HUES6 (cell line): ENCODE results near the gene STK39.

Experiments used
- H3K27ac ChIP-seq: 2 replicates; pipeline ENCODE4 v1.7.0; 2013; ENCODE audit warnings: low read depth, mild to moderate bottlenecking, low read length, inconsistent platforms
- H3K27me3 ChIP-seq: 2 replicates; pipeline ENCODE4 v1.6.1; 2013; ENCODE audit warnings: low read length; ENCODE audit not compliant: control insufficient read depth, insufficient read depth
- H3K36me3 ChIP-seq: 2 replicates; pipeline ENCODE4 v1.6.1; 2013; ENCODE audit warnings: low read length; ENCODE audit not compliant: control insufficient read depth, insufficient read depth
- H3K4me1 ChIP-seq: 2 replicates; pipeline ENCODE4 v1.6.1; 2013; ENCODE audit warnings: low read length; ENCODE audit not compliant: control insufficient read depth, insufficient read depth
- H3K4me3 ChIP-seq: 2 replicates; pipeline ENCODE4 v1.5.1; 2013; ENCODE audit warnings: low read depth, low read length
- H3K9ac ChIP-seq: one replicate; pipeline ENCODE4 v1.6.1; 2013; ENCODE audit warnings: mild to moderate bottlenecking, low read length
- H3K9me3 ChIP-seq: 2 replicates; pipeline ENCODE4 v1.6.1; 2013; ENCODE audit warnings: low read depth, low read length; ENCODE audit not compliant: control insufficient read depth, insufficient read depth

The STK39 gene

DNA sequence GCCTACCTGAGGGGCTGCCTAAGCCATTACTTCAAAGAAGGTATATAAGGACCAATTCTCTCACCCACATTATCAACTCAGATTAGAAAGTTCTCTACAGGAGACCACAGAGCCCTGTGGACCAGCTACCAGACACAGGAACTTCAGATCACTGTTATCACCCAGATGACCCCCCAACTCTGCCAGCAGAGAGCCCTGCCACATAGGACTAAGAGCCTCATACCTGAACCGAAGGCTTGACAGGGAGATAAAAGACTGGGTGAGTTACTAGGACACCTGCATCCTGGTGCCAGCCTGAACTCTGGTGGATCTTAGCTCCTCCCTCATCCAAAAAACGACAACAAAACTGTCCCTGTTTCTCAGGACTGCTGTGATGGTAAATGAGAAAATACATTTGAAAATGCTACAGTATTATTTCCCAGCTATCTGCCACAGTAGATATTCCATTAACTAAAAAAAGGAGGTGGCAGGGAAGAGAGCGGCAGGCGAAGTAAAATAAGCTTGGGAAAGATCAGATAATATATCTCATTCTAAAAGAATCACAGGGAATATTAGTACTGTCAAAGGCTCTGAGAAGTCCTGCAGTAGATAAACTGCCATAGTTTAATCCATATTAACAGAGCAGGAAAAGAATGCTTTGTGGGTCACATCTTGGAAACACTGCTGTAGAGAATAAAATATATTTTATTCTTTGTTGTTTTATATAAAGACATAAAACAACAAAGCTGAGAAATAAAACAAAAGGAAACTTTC is 79.7 kb downstream of the STK39 start:
- H3K9ac ChIP-seq, result no peak overlapping the region
- no peaks in the 10 kb centered on the region for H3K27me3 ChIP-seq
- H3K4me1 ChIP-seq, result peaks cover 8% of the 10 kb centered on the region; the same call in 1 of the 2 replicates
- H3K27ac ChIP-seq, result no peak overlapping the region
- peaks cover 3% of the 10 kb centered on the region; the same call in 1 of the 2 replicates for H3K36me3 ChIP-seq
- no peak overlapping the region for H3K4me3 ChIP-seq
- no peaks in the 10 kb centered on the region for H3K9me3 ChIP-seq

DNA sequence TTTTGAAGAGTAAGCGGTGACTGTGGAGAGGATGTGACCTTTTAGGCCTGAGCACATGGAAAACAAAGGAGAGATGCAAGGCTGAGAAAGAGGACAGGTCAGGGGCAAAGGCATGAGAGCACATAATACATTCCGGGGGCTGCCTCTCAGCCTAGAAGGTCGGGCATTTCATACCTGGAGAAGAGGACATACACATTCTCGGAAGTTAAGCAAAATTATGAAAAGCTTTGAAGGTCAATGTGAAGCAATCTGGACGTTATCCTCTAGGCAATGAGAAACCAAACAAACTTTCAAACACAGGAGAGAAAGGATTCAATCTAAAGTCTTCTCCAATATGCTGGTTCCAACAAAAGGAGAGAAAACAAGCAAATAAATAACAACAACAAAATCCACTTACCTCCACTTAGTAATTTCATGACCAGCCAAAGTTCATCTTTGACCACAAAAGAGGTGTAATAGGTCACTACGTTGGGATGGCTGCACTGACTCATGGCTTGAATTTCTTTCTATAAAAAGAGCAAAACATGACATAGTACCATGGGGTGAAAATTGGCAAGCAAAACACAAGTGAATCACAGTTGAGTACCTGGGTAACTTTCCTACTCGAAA is 80.4 kb downstream of the STK39 start:
- H3K27ac ChIP-seq, result no peak overlapping the region

DNA sequence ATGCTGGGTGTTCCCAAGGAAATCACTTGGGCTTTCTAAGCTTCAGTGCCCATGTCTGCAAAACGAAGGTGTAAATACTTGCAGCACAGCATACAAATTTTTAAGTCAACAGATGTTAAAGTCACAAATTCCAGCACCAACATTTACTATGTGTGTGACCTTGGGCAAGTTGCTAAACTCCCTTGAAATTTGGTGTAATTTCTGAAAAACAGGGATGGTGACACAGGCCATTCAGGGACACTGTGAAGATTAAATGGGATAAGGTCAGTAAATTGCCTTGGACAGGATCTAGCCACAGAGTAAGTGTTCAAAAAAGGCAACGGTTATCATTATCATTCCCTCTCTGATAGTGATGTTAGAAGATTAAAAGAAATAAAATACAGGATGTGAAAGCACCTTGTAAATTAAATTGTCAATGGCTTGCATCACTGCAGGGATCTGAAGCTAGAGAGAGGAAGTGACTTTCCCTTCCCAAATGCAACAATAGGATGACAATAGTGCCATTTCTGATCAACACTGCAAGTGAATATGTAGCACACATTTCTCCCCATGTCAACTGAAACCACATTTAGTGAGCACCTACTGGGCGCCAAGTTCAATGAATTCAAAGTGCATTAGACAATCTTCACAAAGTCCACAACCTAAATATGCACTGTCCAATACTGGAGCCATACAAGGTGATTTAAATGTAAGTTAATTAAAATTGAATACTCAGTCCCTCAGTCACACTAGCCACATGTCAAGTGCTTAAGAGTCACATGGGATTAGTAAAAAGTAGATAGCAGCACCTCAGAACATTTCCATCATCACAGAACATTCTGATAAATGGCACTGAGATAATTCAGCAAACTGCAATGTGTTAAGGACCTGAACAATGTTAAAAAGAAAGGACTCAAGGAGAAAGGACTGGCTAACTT is 81.2 kb downstream of the STK39 start:
- Histone ChIP-seq H3K36me3 (peaks cover 3% of the 10 kb centered on the region; the same call in 1 of the 2 replicates), H3K27ac (no peak overlapping the region), H3K9ac (no peak overlapping the region), H3K27me3 (no peaks in the 10 kb centered on the region), H3K9me3 (no peaks in the 10 kb centered on the region), H3K4me1 (peaks cover 8% of the 10 kb centered on the region; the same call in 1 of the 2 replicates), H3K4me3 (no peak overlapping the region)

More for the DNA sequence above, 80.4 kb downstream of the STK39 start:
- no peak overlapping the region for H3K9ac ChIP-seq
- no peak overlapping the region for H3K4me3 ChIP-seq
- no peaks in the 10 kb centered on the region for H3K9me3 ChIP-seq
- peaks cover 3% of the 10 kb centered on the region; the same call in 1 of the 2 replicates for H3K36me3 ChIP-seq
- no peaks in the 10 kb centered on the region for H3K27me3 ChIP-seq
- peaks cover 8% of the 10 kb centered on the region; the same call in 1 of the 2 replicates for H3K4me1 ChIP-seq

DNA sequence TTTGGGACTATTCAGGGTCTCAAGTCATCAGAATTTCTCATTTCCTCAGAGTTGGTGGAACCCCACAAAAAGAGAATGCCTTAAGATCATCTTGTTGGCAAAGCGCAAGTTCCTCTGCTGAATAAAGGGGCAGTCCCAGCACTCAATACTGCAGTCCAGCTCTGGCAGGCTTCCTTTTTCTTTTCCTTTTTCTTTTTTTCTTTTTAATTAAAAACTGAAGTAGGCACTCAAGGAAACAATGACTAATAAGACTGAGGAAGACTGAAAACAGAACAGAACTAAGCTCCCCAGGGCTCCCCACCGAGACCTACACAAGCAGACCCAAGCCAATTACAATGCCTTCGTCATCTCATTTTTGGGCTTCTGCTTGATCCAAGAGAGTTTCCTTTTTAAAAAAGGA is 82.0 kb downstream of the STK39 start:
- H3K27ac ChIP-seq, result no peak overlapping the region
- H3K36me3 ChIP-seq, result peaks cover 3% of the 10 kb centered on the region; the same call in 1 of the 2 replicates
- no peaks in the 10 kb centered on the region for H3K9me3 ChIP-seq
- H3K4me1 ChIP-seq, result peaks cover 2% of the 10 kb centered on the region; the same call in 1 of the 2 replicates
- H3K9ac ChIP-seq, result no peak overlapping the region
- H3K27me3 ChIP-seq, result no peaks in the 10 kb centered on the region
- H3K4me3 ChIP-seq, result no peak overlapping the region

DNA sequence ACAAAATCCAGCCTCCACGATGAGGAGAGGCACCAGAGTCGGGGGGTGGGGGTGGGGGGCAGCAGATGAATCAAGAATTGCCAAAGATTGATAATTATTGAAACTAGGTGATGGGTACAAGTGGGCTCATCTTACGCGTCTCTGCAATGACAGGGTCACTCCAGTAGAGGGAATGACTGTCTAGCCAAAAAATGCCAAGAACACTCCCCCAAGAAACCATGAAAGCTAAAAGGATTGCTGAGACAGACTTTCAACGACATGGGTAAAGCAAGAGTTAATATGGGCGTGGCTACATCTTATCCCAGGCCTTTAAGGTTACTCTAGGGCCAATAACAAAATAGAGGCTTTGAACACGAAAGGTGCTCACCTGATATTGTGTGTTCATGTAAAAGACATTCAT is 86.5 kb downstream of the STK39 start:
- H3K36me3 ChIP-seq, result peaks cover 3% of the 10 kb centered on the region; the same call in 1 of the 2 replicates

DNA sequence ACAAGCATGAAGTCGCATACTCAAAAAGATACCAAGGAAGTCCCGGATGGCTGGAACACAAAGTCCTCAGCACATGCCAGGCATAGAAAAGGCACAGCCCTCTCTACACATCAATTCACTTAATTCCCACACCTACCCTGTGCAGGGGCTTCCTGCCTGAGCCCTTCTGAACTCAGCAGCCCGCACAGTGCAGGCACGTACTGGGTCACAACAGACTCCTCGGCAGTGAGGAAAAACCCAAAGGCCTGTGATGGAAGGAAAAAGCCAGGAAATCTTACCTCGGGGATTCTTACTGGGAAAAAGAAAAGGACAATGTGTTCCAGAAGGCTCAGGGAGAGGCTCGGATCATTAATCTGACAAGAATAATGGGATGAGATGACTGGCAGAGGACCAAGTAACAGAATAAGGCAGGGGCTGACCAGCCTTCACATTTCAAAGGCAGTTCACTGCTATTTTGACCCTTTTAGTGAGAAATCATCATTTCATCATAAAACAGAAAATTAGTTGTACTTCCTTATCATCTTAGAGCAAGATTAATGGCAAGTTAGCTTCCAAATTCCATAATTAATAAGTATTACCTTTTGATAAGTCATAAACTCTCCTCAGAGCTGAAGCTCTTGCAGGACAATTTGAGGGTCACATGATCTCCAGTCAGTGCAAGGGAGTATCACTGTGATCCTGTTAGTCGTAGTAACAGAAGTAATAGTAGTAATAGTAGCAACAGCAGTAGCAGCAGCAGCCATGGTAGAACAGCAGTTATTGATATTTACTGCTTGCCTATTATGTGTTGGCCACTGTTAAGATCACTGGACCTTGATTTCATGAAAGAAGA is 87.4 kb downstream of the STK39 start:
- Histone ChIP-seq H3K9me3 (no peaks in the 10 kb centered on the region), H3K4me3 (no peak overlapping the region), H3K4me1 (peaks cover 8% of the 10 kb centered on the region), H3K27me3 (no peaks in the 10 kb centered on the region), H3K27ac (no peak overlapping the region), H3K36me3 (peaks cover 3% of the 10 kb centered on the region; the same call in 1 of the 2 replicates), H3K9ac (no peak overlapping the region)

More for the DNA sequence above, 86.5 kb downstream of the STK39 start:
- no peaks in the 10 kb centered on the region for H3K9me3 ChIP-seq
- H3K4me3 ChIP-seq, result no peak overlapping the region
- H3K4me1 ChIP-seq, result peaks cover 8% of the 10 kb centered on the region
- no peak overlapping the region for H3K9ac ChIP-seq
- H3K27ac ChIP-seq, result no peak overlapping the region
- no peaks in the 10 kb centered on the region for H3K27me3 ChIP-seq

DNA sequence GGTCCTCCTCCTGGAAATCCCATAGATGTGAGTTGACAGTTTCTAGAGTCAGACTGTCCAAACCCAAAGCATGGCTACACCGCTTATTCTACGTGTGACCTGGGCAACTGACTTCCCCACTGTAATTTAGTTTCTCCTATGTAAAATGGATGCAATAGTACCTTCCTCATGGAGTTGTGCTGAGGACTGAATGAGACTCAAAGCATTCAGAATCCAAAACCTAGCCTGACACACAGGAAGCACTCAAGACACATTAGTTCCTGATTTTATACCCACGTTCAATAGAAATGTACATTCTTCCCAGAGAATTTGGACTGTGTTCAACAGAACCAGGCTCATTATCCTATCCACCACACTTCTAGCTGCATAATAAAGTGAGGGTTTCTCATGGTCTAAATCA is 88.8 kb downstream of the STK39 start:
- H3K9ac ChIP-seq, result no peak overlapping the region
- no peaks in the 10 kb centered on the region for H3K9me3 ChIP-seq
- H3K36me3 ChIP-seq, result peaks cover 3% of the 10 kb centered on the region; the same call in 1 of the 2 replicates
- no peak overlapping the region for H3K27ac ChIP-seq
- H3K27me3 ChIP-seq, result no peaks in the 10 kb centered on the region
- no peak overlapping the region for H3K4me3 ChIP-seq
- H3K4me1 ChIP-seq, result peaks cover 8% of the 10 kb centered on the region

DNA sequence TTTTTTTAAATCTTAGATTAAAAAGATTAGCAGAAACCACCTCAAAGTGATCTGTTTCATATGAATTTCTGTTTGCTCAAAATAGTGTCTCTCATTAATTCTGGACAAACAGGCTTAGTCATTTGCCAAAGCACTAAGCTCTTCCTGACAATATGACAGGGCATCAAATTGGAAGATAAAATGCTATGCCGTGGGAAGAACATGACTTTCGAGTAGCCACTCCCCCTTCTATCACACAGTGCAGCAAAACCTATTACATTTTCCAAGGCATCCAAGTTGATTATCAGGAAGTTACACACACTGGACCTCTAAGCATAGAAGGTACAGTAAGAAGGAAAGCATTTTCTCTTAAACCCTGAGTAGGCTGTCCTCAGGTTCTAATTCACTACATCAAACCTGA is 89.5 kb downstream of the STK39 start:
- Histone ChIP-seq H3K27ac (no peak overlapping the region), H3K4me3 (no peak overlapping the region), H3K9me3 (no peaks in the 10 kb centered on the region), H3K4me1 (peaks cover 8% of the 10 kb centered on the region), H3K27me3 (no peaks in the 10 kb centered on the region), H3K36me3 (no peaks in the 10 kb centered on the region), H3K9ac (no peak overlapping the region)

DNA sequence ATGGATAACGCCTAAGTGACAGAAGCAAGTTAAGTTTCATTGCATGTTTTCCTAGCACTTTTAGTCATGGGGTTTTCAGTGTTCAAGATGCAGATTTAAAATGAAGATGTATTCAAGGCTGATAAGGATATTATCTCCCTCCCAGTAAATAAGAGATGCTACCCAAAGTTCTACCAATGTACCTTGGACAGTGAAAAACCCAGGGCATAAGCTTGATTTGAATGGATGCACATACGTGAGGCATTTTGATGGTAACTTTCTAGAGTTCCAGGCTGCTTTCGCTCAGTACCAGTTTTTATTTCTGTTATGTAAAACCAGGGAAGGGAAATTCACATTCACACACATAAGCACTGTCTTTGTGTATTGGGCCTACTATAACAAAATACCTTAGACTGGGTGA is 90.3 kb downstream of the STK39 start:
- Histone ChIP-seq H3K9ac (no peak overlapping the region), H3K36me3 (no peaks in the 10 kb centered on the region), H3K9me3 (no peaks in the 10 kb centered on the region), H3K27me3 (no peaks in the 10 kb centered on the region), H3K4me3 (no peak overlapping the region), H3K4me1 (peaks cover 8% of the 10 kb centered on the region), H3K27ac (no peak overlapping the region)

DNA sequence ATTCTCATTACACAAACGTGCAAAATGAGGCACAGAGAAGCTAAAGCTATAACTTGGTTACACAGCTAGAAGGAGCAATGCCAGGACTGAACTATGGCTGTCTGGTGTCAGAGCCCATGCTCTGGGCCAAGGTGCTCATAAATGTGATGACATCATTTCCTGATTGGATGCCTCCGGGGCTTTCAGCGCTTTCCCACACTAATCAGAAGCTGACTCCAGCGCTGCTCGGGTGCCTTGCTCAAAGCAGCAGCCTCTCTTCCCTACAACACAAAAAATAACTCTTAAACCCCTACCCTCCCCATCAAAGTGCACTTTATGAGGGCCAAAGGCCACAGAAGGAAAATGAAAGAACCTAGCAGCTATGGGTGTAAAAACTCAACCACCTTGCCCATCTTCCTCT is 90.7 kb downstream of the STK39 start:
- H3K27ac ChIP-seq, result no peak overlapping the region
- no peak overlapping the region for H3K4me3 ChIP-seq
- no peaks in the 10 kb centered on the region for H3K27me3 ChIP-seq
- H3K4me1 ChIP-seq, result peaks cover 8% of the 10 kb centered on the region
- H3K9ac ChIP-seq, result no peak overlapping the region
- H3K36me3 ChIP-seq, result no peaks in the 10 kb centered on the region
- H3K9me3 ChIP-seq, result no peaks in the 10 kb centered on the region
